ENCODE measurements around the gene PRLHR. TPM values are rescaled to one million over a fixed set of nuclear protein-coding genes. Genes with fewer than 3 reads are reported as not detected.

The PRLHR gene
- total RNA-seq, 6 experiments from 2014 or later: not detected

DNA sequence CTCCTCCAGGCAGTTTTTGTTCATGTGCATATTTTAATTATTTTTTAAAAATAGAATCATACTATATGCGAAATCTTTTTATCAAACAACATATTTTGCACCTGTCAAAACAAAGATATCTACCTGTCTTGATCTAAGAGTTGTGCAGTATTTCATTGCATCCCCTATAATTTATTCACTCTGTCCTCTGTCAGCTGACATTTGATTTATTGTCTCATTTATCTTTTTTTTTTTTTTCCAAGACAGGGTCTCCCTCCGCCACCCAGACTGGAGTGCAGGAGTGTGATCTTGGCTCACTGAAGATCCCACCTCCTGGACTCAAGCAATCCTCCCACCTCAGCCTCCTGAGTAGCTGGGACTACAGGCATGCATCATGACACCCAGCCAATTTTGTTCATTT is 49.0 kb downstream of the PRLHR start:
- Mint-ChIP-seq H3K9me3 (no peaks in the 10 kb centered on the region), H3K4me3 (no peak overlapping the region), H3K27me3 (ENCODE audit: insufficient read depth) (peaks cover 20% of the 10 kb centered on the region)

DNA sequence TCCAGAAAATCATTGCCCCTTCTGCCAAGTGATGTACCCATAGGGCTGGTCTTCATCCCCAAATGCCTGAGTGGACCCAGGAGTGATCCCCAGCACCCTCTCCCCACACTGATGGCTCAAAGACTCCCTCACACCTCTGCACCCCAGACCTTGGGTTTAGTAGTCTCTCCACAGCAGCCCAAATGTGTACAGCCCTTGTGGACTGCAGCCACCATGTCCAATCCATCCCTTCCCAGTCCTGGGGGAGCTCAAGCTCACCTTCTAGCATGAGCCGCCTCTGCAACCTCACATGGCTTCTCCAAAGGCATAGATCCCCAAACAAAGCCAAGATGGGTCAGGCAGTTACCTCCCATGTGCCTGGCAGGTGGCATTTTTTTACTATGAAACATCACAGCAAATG is 50.1 kb downstream of the PRLHR start:
- Mint-ChIP-seq H3K27me3 (ENCODE audit: insufficient read depth) (peaks cover 16% of the 10 kb centered on the region), H3K27ac (no peak overlapping the region), H3K9me3 (no peaks in the 10 kb centered on the region), H3K4me3 (no peak overlapping the region), H3K4me1 (ENCODE audit: low read depth) (no peaks in the 10 kb centered on the region), H3K36me3 (ENCODE audit: low read depth) (no peaks in the 10 kb centered on the region)
- TF ChIP-seq, protein P1, sequence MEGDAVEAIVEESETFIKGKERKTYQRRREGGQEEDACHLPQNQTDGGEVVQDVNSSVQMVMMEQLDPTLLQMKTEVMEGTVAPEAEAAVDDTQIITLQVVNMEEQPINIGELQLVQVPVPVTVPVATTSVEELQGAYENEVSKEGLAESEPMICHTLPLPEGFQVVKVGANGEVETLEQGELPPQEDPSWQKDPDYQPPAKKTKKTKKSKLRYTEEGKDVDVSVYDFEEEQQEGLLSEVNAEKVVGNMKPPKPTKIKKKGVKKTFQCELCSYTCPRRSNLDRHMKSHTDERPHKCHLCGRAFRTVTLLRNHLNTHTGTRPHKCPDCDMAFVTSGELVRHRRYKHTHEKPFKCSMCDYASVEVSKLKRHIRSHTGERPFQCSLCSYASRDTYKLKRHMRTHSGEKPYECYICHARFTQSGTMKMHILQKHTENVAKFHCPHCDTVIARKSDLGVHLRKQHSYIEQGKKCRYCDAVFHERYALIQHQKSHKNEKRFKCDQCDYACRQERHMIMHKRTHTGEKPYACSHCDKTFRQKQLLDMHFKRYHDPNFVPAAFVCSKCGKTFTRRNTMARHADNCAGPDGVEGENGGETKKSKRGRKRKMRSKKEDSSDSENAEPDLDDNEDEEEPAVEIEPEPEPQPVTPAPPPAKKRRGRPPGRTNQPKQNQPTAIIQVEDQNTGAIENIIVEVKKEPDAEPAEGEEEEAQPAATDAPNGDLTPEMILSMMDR (IDR thresholded peaks at IDR 0.05): no peak
- DNase-seq: no peak

More for the DNA sequence above, 49.0 kb downstream of the PRLHR start:
- DNase-seq: no peak
- Mint-ChIP-seq H3K27ac (no peak overlapping the region), H3K36me3 (ENCODE audit: low read depth) (no peaks in the 10 kb centered on the region), H3K4me1 (ENCODE audit: low read depth) (no peaks in the 10 kb centered on the region)
- TF ChIP-seq, protein P1 (IDR thresholded peaks at IDR 0.05): no peak

DNA sequence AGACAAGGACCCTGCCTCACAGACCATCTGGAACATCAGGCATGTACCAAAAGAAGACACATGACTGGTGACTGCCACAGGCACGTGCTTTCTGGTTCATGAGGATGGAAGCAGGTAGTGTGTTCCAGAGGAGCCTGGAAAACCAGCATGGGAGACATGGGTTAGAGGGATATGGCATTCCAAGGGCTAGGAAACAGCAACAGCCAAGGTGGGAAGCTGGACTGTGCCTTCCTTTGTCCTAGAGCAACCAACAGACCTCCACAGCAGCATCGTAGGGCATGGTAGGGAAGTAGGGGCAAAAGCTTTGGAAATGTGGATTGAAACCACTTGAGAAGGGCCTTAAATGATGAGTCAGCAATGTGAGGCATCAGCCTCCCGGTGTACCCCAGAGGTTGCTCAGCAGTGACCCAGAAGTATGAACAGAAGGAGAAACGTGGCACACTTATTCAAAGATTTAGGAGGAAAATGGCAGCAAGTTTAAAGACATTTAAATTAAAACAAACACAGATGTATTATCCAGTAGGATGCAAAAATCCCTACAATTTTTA is 51.0 kb downstream of the PRLHR start:
- H3K4me3 Mint-ChIP-seq: no peak overlapping the region
- no peaks in the 10 kb centered on the region for H3K9me3 Mint-ChIP-seq
- H3K36me3 Mint-ChIP-seq (ENCODE audit: low read depth): no peaks in the 10 kb centered on the region
- no peak for DNase-seq
- H3K27me3 Mint-ChIP-seq (ENCODE audit: insufficient read depth): peaks cover 17% of the 10 kb centered on the region
- no peak overlapping the region for H3K27ac Mint-ChIP-seq
- H3K4me1 Mint-ChIP-seq (ENCODE audit: low read depth): no peaks in the 10 kb centered on the region
- TF ChIP-seq, protein P1 (IDR thresholded peaks at IDR 0.05): 0 out of 2 replicates have a peak, but pooled peaks have one; percentile 34

DNA sequence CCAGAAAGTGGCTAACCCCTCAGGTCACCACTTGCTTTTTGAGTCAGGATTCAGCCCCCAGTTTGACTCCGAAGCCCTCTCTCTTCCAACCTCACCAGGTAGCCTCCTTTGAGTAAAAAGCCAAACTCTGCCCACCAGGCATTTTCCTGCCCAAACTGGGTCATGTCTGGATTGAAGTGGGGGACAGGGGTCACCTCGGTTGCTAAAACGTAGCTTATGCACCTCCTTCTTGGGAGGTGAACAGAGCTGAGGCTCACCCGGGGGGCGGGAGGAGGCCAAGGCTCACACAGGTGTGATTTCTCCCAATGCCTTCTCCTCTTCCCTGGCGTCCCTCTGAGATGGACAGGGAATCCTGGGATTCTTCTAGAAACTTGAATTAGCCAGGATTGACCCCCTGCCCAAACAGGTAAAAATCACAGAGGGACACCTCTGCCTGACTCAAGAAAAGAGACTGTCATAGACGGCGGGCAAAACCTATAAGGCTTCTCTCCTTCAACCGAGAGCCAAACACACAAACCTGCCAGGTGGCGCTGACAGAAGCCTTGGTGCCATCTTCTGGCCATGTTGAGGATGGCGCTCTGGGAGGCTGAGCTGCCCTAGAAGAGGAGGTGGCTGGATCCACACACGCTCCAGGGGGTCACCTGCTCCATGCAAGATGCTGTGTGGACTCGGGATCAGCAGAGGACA is 51.6 kb downstream of the PRLHR start:
- TF ChIP-seq, protein P1 (IDR thresholded peaks at IDR 0.05): peak; percentile 81
- DNase-seq: peak; percentile 53
- Mint-ChIP-seq H3K27me3 (ENCODE audit: insufficient read depth) (peaks cover 18% of the 10 kb centered on the region), H3K27ac (no peak overlapping the region), H3K4me3 (no peak overlapping the region), H3K4me1 (ENCODE audit: low read depth) (no peaks in the 10 kb centered on the region), H3K9me3 (no peaks in the 10 kb centered on the region), H3K36me3 (ENCODE audit: low read depth) (no peaks in the 10 kb centered on the region)

DNA sequence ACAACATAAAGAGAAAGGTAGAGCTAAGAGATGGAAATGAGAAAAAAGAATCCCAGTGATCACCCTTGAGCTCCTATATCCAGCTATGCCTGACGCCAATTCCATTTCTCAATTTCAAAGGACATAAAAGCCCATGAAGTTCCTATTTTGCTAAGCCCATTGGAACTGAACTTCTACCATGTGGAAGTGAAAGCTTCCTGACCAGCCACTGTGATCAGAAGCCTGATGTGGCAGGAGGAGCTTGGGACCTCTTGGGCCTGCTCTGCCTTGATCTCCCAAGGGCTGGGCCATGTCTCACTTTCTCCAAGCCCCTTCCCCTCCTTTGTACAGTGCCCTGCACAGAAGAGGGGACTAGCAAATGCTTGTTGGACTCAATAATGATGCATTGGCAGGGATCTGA is 52.7 kb downstream of the PRLHR start:
- Mint-ChIP-seq H3K4me3 (no peak overlapping the region), H3K27ac (no peak overlapping the region), H3K27me3 (ENCODE audit: insufficient read depth) (peaks cover 19% of the 10 kb centered on the region), H3K9me3 (no peaks in the 10 kb centered on the region), H3K36me3 (ENCODE audit: low read depth) (no peaks in the 10 kb centered on the region), H3K4me1 (ENCODE audit: low read depth) (no peaks in the 10 kb centered on the region)
- no peak for DNase-seq
- TF ChIP-seq, protein P1 (IDR thresholded peaks at IDR 0.05): no peak

Measured in HFFc6 (cell line).